ENCODE measurements around the gene METRN.
A peak's percentile ranks its signal among the peaks of the same experiment; 100 is the strongest.

Gene METRN

GRCh38 chr16:722835-723633 is 8.1 kb downstream of the METRN start:
- Histone ChIP-seq H3K27ac (ENCODE audit: low read length) (no peak overlapping the region), H3K27me3 (ENCODE audit: low read depth, low read length) (peaks cover 8% of the 10 kb centered on the region), H3K4me1 (ENCODE audit: control insufficient read depth in 1 of 2, insufficient read depth in 2 of 2, low read length in 2 of 2) (peaks cover 9 to 50% of the 10 kb centered on the region in 2 donors), H3K9me3 (ENCODE audit: control insufficient read depth in 1 of 2, low read length in 2 of 2) (no peaks in the 10 kb centered on the region), H3K4me3 (ENCODE audit: low read depth in 1 of 2, low read length in 2 of 2) (no peak overlapping the region), H3K36me3 (ENCODE audit: control insufficient read depth in 1 of 2, insufficient read depth in 2 of 2, low read length in 2 of 2) (no peaks in the 10 kb centered on the region)

DNA sequence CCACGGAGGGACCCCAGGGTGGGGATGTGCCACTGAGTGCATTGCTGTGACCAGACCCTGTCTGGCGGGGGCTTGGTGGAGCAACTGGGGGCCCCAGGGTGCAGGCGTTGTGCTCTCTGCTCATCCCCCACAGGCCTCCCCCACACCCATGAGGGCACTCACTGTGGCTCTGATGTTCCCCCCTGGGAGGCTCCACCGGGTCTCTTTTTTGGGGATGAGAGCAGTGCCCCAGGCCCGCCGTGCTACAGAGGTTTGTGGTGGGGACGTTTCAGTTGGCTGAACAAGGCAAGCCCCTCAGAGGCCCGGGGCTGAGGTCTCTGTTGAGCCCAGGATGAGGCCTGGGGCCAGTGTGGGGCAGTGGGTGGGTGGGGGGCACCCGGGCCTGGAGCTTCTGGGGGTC is 8.8 kb downstream of the METRN start:
- Histone ChIP-seq H3K27ac (ENCODE audit: low read length) (no peak overlapping the region), H3K36me3 (ENCODE audit: control insufficient read depth in 1 of 2, insufficient read depth in 2 of 2, low read length in 2 of 2) (no peaks in the 10 kb centered on the region), H3K4me3 (ENCODE audit: low read depth in 1 of 2, low read length in 2 of 2) (no peak overlapping the region), H3K9me3 (ENCODE audit: control insufficient read depth in 1 of 2, low read length in 2 of 2) (no peaks in the 10 kb centered on the region), H3K4me1 (ENCODE audit: control insufficient read depth in 1 of 2, insufficient read depth in 2 of 2, low read length in 2 of 2) (peaks cover 9 to 50% of the 10 kb centered on the region in 2 donors), H3K27me3 (ENCODE audit: low read depth, low read length) (peaks cover 8% of the 10 kb centered on the region)

DNA sequence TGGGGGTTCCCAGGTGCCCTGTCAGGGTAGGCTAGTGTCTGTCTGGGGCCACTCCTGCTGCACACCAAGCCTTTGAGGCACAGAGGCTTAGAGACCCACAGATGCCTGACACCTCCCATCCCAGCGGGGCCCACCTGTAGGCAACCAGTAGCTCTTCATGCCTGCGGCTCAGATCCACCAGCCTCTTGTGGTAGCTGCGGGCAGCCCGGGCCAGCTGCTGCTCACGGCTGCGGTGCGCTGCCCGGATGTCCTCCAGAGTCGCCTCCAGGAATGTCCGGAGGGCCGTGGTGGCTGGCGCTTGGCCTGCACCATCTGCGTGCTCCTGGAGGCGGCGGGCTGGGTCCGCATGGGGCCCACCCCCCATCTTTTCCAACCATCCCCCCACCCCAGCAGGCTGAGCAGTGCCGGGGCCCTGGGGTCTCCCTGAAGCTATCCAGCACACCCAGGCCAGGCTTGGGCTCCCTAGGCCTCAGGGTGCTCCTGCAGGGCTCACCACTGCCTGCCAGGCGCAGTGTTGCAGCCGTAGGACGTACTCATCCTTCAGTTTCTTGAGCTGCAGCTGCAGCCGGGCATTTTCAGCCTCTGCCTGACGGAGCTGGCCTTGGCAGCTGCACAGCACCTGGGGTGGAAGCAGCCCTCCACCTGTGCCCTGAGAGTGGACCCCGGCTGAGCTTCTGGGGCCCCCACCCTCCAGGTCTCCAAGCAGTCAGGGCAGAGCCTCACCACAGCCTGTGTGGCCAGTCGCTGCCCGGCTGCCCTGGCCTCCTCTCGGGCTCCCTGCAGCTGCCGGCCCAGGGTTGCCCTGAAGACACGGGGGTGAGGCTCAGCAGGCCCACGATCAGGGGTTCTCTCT is 9.5 kb downstream of the METRN start:
- H3K9me3 ChIP-seq (ENCODE audit: control insufficient read depth in 1 of 2, low read length in 2 of 2) = no peaks in the 10 kb centered on the region
- H3K36me3 ChIP-seq (ENCODE audit: control insufficient read depth in 1 of 2, insufficient read depth in 2 of 2, low read length in 2 of 2) = no peaks in the 10 kb centered on the region
- no peak overlapping the region for H3K27ac ChIP-seq (ENCODE audit: low read length)
- H3K27me3 ChIP-seq (ENCODE audit: low read depth, low read length) = peaks cover 8% of the 10 kb centered on the region
- peaks cover 5 to 44% of the 10 kb centered on the region in 2 donors for H3K4me1 ChIP-seq (ENCODE audit: control insufficient read depth in 1 of 2, insufficient read depth in 2 of 2, low read length in 2 of 2)
- H3K4me3 ChIP-seq (ENCODE audit: low read depth in 1 of 2, low read length in 2 of 2) = no peak overlapping the region

DNA sequence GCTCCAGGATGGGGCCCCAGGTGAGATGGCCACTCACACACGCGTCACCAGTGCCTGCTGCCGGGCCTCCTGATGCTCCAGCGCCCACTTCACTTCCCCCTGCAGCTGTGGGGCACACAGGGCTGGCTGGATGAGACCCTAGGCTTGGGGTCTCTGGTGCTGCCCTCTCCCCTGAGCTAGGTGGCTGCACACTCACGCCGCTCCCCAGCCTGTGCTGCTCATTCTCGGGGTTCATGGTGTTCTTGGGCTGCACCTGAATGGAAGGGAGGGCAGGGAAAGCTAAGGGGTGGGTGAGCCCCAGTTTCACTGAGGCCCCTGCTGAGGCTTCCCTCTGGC is 10.1 kb downstream of the METRN start:
- Histone ChIP-seq H3K36me3 (ENCODE audit: control insufficient read depth in 1 of 2, insufficient read depth in 2 of 2, low read length in 2 of 2) (peaks cover 0 to under 1% of the 10 kb centered on the region in 2 donors), H3K4me3 (ENCODE audit: low read depth in 1 of 2, low read length in 2 of 2) (no peak overlapping the region), H3K27me3 (ENCODE audit: low read depth, low read length) (peaks cover 8% of the 10 kb centered on the region), H3K9me3 (ENCODE audit: control insufficient read depth in 1 of 2, low read length in 2 of 2) (no peaks in the 10 kb centered on the region), H3K4me1 (ENCODE audit: control insufficient read depth in 1 of 2, insufficient read depth in 2 of 2, low read length in 2 of 2) (peaks cover 3 to 39% of the 10 kb centered on the region in 2 donors), H3K27ac (ENCODE audit: low read length) (no peak overlapping the region)

DNA sequence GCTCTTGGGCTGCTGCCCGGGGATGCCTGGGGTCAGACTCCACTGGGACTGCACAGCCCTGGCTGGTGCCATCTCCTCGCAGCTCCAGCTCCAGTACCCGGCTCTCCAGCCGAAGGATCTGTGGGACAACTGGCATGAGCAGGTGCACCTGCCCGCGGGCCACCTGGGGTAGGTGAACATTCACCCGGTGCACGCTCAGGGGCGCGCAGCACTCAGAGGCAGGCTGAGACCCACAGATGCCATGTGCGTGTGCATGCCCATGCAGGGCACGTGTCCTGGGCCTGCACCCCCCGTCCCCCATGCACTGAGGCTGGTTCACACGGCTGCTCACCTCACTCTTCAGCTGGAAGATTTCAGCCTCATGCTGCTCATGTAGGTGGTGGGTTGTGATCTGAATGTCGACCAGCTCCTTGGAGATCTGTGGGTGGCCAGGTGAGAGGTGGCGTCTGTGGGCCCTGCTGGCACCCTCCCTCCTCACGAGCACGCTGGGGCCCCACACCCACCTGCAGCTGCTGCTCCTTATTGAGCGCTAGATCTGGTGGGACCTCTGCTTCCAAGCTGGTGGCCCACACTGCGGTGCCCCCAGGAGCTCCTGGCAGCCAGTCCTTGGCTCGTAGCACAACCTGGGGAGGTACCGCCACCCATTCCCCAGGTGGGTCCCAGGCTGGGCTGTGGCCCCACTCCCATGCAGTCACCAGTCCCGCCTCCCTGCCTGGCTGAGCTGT is 10.7 kb downstream of the METRN start:
- H3K9me3 ChIP-seq (ENCODE audit: control insufficient read depth in 1 of 2, low read length in 2 of 2) = no peaks in the 10 kb centered on the region
- H3K27me3 ChIP-seq (ENCODE audit: low read depth, low read length) = peaks cover 8% of the 10 kb centered on the region
- H3K4me3 ChIP-seq (ENCODE audit: low read depth in 1 of 2, low read length in 2 of 2) = no peak overlapping the region
- H3K4me1 ChIP-seq (ENCODE audit: control insufficient read depth in 1 of 2, insufficient read depth in 2 of 2, low read length in 2 of 2) = peaks cover 0 to 32% of the 10 kb centered on the region in 2 donors
- H3K27ac ChIP-seq (ENCODE audit: low read length) = no peak overlapping the region
- peaks cover 0 to 7% of the 10 kb centered on the region in 2 donors for H3K36me3 ChIP-seq (ENCODE audit: control insufficient read depth in 1 of 2, insufficient read depth in 2 of 2, low read length in 2 of 2)

DNA sequence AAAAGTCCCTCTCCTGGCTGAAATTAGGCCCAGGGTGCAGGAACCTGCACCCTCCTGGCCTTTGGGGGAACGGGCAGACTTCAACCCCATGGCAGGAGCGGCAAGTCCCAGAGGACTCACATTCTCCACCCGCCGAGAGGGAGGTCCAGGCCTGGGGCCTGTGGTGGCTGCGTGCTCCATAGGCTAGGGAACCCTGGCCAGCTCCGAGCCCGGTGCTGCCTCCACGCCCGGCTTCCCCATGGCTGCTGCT is 11.2 kb downstream of the METRN start:
- Histone ChIP-seq H3K27me3 (ENCODE audit: low read depth, low read length) (peaks cover 8% of the 10 kb centered on the region), H3K4me3 (ENCODE audit: low read depth in 1 of 2, low read length in 2 of 2) (no peak overlapping the region)

DNA sequence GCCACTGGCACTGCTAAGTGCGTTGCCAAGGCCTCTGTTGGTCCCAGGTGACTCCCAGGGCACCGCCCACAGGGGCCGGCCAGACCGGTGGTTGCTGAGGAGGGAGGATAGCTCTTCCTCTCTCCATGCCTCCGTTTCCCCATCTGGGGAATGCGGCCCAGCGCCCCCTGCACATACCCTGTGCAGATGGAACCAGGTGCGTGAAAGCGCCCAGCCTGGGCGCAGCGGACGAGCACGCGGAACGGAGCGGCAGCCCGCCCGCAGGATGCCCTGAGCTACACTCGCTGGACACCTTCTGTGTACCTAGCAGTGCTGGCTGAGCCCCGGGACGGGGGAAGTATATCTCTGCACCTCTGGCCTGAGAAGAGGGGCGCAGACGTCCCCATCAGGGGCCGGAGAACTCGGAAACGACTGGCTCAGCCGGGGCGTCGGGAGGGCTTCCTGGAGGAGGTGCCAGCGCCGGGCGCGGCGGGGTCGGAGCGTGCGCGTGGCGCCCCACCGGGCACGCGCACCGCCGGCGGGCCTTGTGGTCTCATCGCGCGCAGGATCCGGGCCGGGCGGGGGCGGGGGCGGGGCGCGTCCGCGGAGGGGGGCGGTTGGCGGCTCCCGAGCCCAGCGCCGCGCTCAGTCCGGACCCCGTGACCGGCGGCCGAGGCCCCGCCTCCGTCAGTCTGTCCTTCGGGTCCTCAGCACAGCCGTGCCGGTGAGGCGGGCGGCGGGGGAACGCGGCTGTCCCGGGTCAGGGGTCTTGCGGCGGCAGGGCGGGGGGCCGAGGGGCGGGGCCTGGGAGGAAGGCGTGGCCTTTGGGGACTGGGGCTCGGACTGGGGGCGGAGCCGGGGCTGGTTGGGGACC is 11.7 kb downstream of the METRN start, which contains the start of the genes CCDC78 and HAGHL:
CCDC78 (minus strand) TSS at position 6 of the 853 bp plus-strand sequence. CDS start 76 bp downstream, outside the sequence.
HAGHL (plus strand) TSS at position 669 of the 853 bp plus-strand sequence. CDS start 404 bp downstream, outside the sequence.
- Histone ChIP-seq H3K4me1 (ENCODE audit: control insufficient read depth in 1 of 2, insufficient read depth in 2 of 2, low read length in 2 of 2) (peaks cover 0 to 28% of the 10 kb centered on the region in 2 donors), H3K4me3 (ENCODE audit: low read depth in 1 of 2, low read length in 2 of 2) (peak within 1 kb of the TSS; percentile 16 to 66), H3K27ac (ENCODE audit: low read length) (no peak within 1 kb of the TSS), H3K36me3 (ENCODE audit: control insufficient read depth in 1 of 2, insufficient read depth in 2 of 2, low read length in 2 of 2) (peaks cover 0 to 12% of the 10 kb centered on the region in 2 donors), H3K27me3 (ENCODE audit: low read depth, low read length) (peaks cover 8% of the 10 kb centered on the region), H3K9me3 (ENCODE audit: control insufficient read depth in 1 of 2, low read length in 2 of 2) (no peaks in the 10 kb centered on the region)

More for the DNA sequence above, 11.2 kb downstream of the METRN start:
- peaks cover 0 to 32% of the 10 kb centered on the region in 2 donors for H3K4me1 ChIP-seq (ENCODE audit: control insufficient read depth in 1 of 2, insufficient read depth in 2 of 2, low read length in 2 of 2)
- no peaks in the 10 kb centered on the region for H3K9me3 ChIP-seq (ENCODE audit: control insufficient read depth in 1 of 2, low read length in 2 of 2)
- peaks cover 0 to 9% of the 10 kb centered on the region in 2 donors for H3K36me3 ChIP-seq (ENCODE audit: control insufficient read depth in 1 of 2, insufficient read depth in 2 of 2, low read length in 2 of 2)
- H3K27ac ChIP-seq (ENCODE audit: low read length) = no peak overlapping the region

DNA sequence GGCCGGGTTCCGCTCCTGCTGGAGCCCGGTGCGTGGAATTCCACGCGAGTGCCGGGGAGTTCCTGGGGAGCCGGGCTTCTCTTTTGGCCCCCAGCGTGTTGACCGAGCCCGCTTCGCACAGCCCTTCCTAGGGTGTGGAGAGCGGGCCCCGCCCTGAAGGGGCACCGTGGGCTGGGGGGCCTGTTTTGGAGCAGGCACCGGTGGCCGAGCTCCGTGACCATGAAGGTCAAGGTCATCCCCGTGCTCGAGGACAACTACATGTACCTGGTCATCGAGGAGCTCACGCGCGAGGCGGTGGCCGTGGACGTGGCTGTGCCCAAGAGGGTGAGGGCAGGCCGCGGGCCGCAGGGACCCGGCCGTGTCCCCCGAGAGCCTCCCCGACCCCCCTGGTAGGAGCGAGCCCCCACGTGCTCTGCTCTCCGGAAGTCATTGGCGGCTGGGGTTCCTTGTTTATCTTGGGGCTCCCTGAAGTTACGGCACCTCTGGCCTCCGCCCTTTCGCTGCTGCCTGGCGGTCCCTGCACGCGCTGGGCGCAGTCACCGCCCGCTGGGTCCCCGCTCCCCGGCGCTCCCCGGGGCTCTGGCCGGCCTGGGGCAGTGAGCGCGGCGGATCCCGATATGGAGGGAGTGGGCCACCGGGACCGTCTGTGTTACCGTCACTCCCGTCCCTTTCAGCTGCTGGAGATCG is 12.5 kb downstream of the METRN start:
- H3K27me3 ChIP-seq (ENCODE audit: low read depth, low read length) = peaks cover 8% of the 10 kb centered on the region
- H3K9me3 ChIP-seq (ENCODE audit: control insufficient read depth in 1 of 2, low read length in 2 of 2) = no peaks in the 10 kb centered on the region
- peak overlapping the region; percentile 16 to 66 for H3K4me3 ChIP-seq (ENCODE audit: low read depth in 1 of 2, low read length in 2 of 2)
- H3K27ac ChIP-seq (ENCODE audit: low read length) = no peak overlapping the region
- H3K36me3 ChIP-seq (ENCODE audit: control insufficient read depth in 1 of 2, insufficient read depth in 2 of 2, low read length in 2 of 2) = peaks cover 0 to 20% of the 10 kb centered on the region in 2 donors
- H3K4me1 ChIP-seq (ENCODE audit: control insufficient read depth in 1 of 2, insufficient read depth in 2 of 2, low read length in 2 of 2) = peaks cover 0 to 21% of the 10 kb centered on the region in 2 donors

GRCh38 chr16:728131-728889 is 13.4 kb downstream of the METRN start:
- H3K9me3 ChIP-seq (ENCODE audit: control insufficient read depth in 1 of 2, low read length in 2 of 2) = no peaks in the 10 kb centered on the region
- H3K27me3 ChIP-seq (ENCODE audit: low read depth, low read length) = peaks cover 8% of the 10 kb centered on the region
- peaks cover 0 to 29% of the 10 kb centered on the region in 2 donors for H3K36me3 ChIP-seq (ENCODE audit: control insufficient read depth in 1 of 2, insufficient read depth in 2 of 2, low read length in 2 of 2)
- peaks cover 0 to 21% of the 10 kb centered on the region in 2 donors for H3K4me1 ChIP-seq (ENCODE audit: control insufficient read depth in 1 of 2, insufficient read depth in 2 of 2, low read length in 2 of 2)
- H3K27ac ChIP-seq (ENCODE audit: low read length) = no peak overlapping the region
- H3K4me3 ChIP-seq (ENCODE audit: low read depth in 1 of 2, low read length in 2 of 2) = peak overlapping the region in 1 of 2 donors; percentile 38
